Midbrain (tissue), 1 donor: Measurements from ENCODE around the gene HLA-E.

Source experiments
- DNase-seq: peaks from one replicate; lab custom pipeline; 2025; lab: John Stamatoyannopoulos, UW

Gene HLA-E

DNA sequence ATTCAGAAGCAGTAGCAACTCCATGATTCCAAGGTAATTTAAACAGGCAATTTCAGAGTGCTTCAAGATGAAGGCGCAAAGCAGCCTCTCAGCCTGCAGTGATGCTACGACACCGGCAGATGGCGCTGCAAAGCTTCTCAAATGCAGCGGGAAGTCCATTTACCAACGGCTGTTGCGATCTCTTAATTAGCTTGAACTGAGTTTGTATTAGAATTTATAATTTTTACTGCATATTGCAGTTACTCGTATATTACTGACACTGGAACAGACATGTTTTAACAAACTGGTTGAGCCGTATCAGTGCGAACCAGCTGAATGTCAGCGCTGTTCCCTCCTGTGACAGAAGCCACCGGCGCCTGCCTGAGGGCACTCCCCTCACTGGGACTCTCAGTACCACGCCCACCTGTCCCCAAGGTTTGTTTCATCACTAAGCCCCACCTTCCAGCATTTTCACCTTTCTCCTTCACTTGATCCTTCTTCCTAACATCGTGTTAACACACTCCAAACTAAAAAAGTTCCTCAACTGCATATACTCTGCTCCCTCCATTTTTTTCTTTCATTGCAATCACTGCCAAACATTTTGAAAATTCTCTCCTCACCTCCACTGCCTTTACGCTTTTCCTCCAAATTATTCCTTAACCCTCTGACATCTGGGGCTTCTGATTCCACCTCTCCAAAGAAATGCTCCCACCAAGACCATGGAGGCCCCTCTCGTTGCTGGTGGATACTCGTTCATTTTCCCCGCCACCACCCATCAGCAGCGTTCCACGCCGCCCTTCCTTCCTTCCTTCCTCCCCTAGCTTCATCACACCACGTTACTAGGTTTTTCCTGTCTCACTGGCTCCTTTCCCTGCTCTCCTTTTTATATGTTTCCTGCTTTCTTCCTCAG, 52.5 kb downstream of the HLA-E start:
- peak; percentile 88 for DNase-seq

DNA sequence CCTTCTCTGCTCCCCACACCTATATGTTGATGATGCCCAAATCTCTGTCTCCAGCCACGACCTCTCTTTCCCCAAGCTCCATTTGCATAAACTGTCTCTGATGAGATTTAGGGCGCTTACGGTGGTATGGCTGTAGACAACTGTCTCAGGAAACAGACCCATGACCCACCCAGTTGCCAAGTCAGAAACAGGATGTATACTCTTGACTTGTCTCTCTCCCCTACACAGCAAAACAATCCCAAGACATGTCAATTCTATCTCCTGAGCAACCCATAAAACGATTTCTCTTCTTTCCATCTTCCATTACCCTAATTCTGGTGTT, 53.1 kb downstream of the HLA-E start:
- DNase-seq = no peak

DNA sequence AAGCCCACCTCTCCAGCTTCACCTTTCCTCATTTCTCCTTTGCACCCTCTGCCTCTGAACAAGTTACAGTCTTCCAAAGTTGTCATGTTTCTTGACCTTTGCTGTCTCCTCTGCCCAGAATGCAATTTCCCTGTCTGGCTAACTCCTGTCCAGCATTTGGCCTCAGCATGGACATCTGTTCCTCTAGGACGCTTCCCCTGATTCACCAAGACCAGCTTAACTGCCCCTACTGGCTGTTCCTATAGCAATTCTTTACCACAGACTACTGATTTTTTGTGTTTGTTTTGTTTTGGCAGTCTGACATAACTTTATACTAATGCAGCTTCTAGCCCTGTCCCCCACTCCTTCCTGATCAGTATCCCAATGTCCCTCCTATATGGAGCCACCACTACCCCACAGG, 53.6 kb downstream of the HLA-E start:
- no peak for DNase-seq
